ENCODE data around the gene XIRP2. TPM values are rescaled to one million over a fixed set of nuclear protein-coding genes. Genes with fewer than 3 reads are reported as not detected.

The XIRP2 gene
- total RNA-seq, 2 donors from 2014 or later, result not detected

DNA sequence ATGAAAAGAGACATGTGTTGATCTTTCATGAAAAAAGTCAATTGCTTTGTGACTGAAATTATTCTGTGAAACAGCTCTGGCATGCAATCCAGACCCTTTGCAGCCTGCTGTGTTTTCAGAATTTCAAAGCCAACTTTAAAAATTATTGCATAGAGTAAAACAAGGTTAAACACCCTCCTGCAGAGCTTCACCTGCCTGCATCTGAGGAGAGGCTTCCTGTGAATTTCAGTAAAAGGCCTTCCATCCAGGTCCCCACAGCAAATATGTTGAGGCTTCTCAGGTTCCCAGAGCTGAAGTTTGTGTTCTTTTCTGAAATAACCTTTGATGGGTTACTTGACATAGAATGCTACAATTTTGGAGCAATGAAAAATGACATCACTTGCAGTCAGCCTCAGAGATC is 4.1 kb downstream of the XIRP2 start:
- DNase-seq (no peak), ATAC-seq (no peak)
- Histone ChIP-seq H3K4me3 (no peak overlapping the region), H3K27me3 (no peaks in the 10 kb centered on the region), H3K27ac (no peak overlapping the region), H3K4me1 (peaks cover 5% of the 10 kb centered on the region), H3K36me3 (replicated peaks in 1 of 2; ENCODE audit: insufficient read depth in 1 of 2, low read depth in 2 of 2) (no peaks in the 10 kb centered on the region), H3K9me3 (no peaks in the 10 kb centered on the region)
- intact Hi-C loops (cut with DNase I), result no loop called here
- TF ChIP-seq POLR2A (IDR thresholded peaks at IDR 0.05), result no peak
- TF ChIP-seq, protein P1, sequence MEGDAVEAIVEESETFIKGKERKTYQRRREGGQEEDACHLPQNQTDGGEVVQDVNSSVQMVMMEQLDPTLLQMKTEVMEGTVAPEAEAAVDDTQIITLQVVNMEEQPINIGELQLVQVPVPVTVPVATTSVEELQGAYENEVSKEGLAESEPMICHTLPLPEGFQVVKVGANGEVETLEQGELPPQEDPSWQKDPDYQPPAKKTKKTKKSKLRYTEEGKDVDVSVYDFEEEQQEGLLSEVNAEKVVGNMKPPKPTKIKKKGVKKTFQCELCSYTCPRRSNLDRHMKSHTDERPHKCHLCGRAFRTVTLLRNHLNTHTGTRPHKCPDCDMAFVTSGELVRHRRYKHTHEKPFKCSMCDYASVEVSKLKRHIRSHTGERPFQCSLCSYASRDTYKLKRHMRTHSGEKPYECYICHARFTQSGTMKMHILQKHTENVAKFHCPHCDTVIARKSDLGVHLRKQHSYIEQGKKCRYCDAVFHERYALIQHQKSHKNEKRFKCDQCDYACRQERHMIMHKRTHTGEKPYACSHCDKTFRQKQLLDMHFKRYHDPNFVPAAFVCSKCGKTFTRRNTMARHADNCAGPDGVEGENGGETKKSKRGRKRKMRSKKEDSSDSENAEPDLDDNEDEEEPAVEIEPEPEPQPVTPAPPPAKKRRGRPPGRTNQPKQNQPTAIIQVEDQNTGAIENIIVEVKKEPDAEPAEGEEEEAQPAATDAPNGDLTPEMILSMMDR (IDR thresholded peaks at IDR 0.05), result no peak

DNA sequence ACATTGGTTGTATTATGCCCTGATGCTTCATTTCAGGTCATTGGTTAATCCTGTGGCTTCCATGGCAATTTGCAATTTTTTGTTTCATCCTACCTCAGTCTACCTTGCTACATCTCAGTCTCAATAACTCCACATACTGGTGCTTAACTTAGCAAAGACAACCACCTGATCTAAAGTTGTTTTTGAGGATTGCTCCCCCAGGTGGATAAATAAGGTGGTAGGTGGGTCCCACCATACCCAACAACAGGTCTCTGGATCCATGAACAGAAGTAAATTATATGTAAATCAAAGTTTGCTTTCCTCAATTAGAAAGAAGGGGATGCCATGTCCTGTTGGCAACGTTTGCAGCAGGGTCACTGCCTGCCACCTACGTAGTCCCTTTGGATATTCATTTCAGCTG is 7.0 kb downstream of the XIRP2 start:
- H3K27ac ChIP-seq, result no peak overlapping the region
- no peak overlapping the region for H3K4me3 ChIP-seq
- peaks cover 5% of the 10 kb centered on the region for H3K4me1 ChIP-seq
- no peaks in the 10 kb centered on the region for H3K36me3 ChIP-seq (replicated peaks in 1 of 2; ENCODE audit: insufficient read depth in 1 of 2, low read depth in 2 of 2)
- TF ChIP-seq, protein P1 (IDR thresholded peaks at IDR 0.05), result no peak
- TF ChIP-seq POLR2A (IDR thresholded peaks at IDR 0.05), result no peak
- 74 to 77% methylated on average over 2 of the region's 2 CpGs for WGBS, 2 donors
- DNase-seq (no peak), ATAC-seq (no peak)
- H3K27me3 ChIP-seq, result no peaks in the 10 kb centered on the region
- intact Hi-C loops (cut with DNase I), result no loop called here
- H3K9me3 ChIP-seq, result no peaks in the 10 kb centered on the region

DNA sequence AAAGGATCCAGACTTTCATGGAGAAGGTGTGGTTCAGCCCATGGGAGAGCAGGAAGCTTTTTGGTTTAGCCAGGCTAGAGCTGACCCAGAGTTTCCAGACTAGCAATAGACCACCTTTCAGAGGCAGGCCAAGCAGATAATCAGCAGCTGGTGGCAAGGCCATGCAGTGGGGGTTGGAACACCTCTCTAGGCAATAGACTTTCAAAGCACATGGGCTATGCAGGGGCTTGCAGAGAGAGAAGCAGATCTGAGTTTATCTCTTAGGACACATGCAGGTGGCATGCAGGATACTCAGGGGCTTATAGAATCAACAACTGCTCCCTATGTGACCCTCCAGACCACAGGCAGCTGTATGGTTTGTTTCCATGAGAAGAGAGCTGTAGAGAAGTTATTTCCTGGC is 9.4 kb downstream of the XIRP2 start:
- H3K36me3 ChIP-seq (replicated peaks in 1 of 2; ENCODE audit: insufficient read depth in 1 of 2, low read depth in 2 of 2), result no peaks in the 10 kb centered on the region
- DNase-seq (no peak), ATAC-seq (no peak)
- intact Hi-C loops (cut with DNase I), result no loop called here
- TF ChIP-seq, protein P1 (IDR thresholded peaks at IDR 0.05), result no peak
- no peak for TF ChIP-seq POLR2A (IDR thresholded peaks at IDR 0.05)
- H3K4me1 ChIP-seq, result no peaks in the 10 kb centered on the region
- H3K27me3 ChIP-seq, result no peaks in the 10 kb centered on the region
- no peaks in the 10 kb centered on the region for H3K9me3 ChIP-seq
- no peak overlapping the region for H3K4me3 ChIP-seq
- H3K27ac ChIP-seq, result no peak overlapping the region

DNA sequence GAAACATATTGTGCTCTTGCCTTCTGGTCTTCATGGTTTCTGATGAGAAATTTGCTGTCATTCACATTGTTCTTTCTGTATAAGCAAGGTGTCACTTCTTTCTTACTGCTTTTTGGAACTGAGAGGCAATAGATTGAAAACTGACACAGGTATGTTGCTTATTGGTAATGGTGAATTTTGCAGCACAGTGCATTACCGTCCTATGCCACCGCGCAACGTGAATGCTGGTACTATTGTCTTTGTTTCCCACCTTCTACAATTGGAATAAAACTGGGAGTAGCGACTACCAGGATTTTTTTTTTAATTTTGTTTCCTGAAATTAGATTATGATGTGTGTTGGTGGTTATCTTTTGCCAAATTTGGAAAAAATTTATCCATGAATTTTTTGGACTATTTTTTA is 11.4 kb downstream of the XIRP2 start:
- no peaks in the 10 kb centered on the region for H3K9me3 ChIP-seq
- no peak overlapping the region for H3K27ac ChIP-seq
- DNase-seq (no peak), ATAC-seq (no peak)
- no peaks in the 10 kb centered on the region for H3K4me1 ChIP-seq
- TF ChIP-seq, protein P1 (IDR thresholded peaks at IDR 0.05), result no peak
- TF ChIP-seq POLR2A (IDR thresholded peaks at IDR 0.05), result no peak
- intact Hi-C loops (cut with DNase I), result no loop called here
- H3K36me3 ChIP-seq (replicated peaks in 1 of 2; ENCODE audit: insufficient read depth in 1 of 2, low read depth in 2 of 2), result no peaks in the 10 kb centered on the region
- no peaks in the 10 kb centered on the region for H3K27me3 ChIP-seq
- no peak overlapping the region for H3K4me3 ChIP-seq
- WGBS, 2 donors, result 81 to 87% methylated on average over 5 of the region's 5 CpGs

DNA sequence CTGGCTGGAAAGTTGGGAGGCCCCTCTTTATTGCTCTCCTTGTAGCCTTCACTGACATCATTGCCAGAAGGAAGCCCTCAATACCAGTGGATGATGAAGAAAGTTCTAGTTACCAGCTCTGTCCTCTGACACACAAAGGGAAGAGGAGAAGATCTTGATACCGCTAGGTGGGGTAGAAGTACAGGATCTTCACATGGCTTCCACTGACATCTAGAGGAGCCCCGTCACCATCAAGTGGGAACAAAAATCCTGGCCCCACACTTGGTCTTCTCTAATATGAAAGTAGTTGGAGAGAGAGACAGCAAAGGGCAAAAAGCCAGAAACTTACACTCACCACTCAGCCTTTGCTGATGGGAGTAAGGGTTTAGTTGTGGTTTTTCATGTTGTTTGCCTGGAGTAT is 12.4 kb downstream of the XIRP2 start:
- ATAC-seq, result no peak
- Histone ChIP-seq H3K9me3 (no peaks in the 10 kb centered on the region), H3K4me1 (no peaks in the 10 kb centered on the region), H3K4me3 (no peak overlapping the region), H3K27ac (no peak overlapping the region), H3K27me3 (no peaks in the 10 kb centered on the region), H3K36me3 (replicated peaks in 1 of 2; ENCODE audit: insufficient read depth in 1 of 2, low read depth in 2 of 2) (no peaks in the 10 kb centered on the region)
- TF ChIP-seq, protein P1 (IDR thresholded peaks at IDR 0.05), result peak in 2 of 7 experiments; percentile 5 to 13
- TF ChIP-seq POLR2A (IDR thresholded peaks at IDR 0.05), result no peak
- DNase-seq, result no peak
- 81 to 89% methylated on average over 2 of the region's 2 CpGs for WGBS, 2 donors
- intact Hi-C loops (cut with DNase I), result no loop called here

All from body of pancreas (tissue), 4 donors.